ENCODE measurements around the gene DHDDS. TPM values are rescaled to one million over a fixed set of nuclear protein-coding genes. Genes with fewer than 3 reads are reported as not detected.
"Not testable (repeated sequence)": the region's sequence is repeated elsewhere in the genome, so short reads cannot be mapped to it uniquely, and the experiment has no call there.

DHDDS gene
- total RNA-seq, 1 donor from 2014 or later: 23.7 TPM

DNA sequence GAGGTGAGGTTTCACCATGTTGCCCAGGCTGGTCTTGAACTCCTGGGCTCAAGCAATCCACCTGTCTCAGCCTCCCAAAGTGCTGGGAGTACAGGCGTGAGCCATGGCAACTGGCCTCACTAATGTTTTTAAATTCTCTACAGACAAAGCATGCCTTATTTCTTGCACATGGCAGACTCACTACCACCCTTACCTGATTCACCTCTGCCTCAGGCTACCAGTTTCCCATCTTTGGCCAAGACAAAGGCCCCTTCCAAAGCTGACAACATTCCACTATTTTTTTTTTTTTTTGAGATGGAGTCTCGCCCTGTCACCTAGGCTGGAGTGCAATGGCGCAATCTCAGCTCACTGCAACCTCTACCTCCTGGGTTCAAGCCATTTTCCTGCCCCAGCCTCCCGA, 83.7 kb downstream of the DHDDS start:
- DNase-seq; intact Hi-C loops (cut with DNase I); ATAC-seq (ENCODE audit: poor library complexity): not testable (repeated sequence)

DNA sequence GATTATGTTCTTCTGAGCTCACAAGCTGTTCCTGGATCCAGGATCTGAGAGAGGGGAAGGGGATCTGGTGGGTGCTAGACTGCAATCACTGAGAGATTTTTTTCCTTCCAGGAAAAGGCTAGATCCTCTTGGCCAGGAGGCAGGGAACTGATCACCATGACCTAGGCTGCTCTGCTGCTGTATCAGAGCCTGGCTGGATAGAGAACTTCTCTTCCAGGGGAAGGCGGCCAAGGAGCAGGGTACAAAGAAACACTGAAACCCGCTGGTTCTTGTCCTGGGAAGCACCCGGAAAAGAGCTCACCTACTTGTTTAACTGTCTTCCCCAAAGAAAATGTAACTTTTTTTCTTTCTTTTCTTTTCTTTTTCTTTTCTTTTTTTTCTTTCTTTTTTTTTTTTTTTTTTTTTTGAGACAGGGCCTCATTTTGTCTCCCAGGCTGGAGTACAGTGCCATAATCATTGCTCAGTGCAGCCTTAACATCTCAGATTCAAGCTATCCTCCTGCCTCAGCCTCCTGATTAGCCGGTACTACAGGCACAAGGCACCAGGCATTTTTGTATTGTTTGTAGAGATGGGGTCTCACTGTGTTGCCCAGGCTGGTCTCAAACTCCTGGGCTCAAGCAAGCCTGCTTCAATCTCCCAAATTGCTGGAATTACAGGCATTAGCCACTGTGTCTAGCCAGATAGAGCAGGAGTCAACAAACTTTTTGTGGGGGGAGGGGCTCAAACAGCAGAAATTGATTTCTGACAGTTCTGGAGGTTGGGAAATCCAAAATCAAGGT, 85.1 kb downstream of the DHDDS start:
- intact Hi-C loops (cut with DNase I): no loop called here

DNA sequence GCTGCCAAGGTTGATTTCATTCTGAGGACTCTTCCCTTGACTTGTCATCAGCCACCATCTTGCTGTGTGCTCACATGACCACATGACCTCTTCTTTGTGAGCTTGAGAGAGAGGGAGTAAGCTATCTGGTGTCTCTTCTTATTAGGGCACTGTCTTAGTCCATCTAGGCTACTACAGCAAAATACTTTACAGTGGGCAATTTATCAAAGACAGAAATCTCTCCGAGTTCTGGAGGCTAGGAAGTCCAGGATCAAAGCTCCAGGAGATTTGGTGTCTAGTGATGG, 85.6 kb downstream of the DHDDS start:
- no peak for DNase-seq
- intact Hi-C loops (cut with DNase I): no loop called here
- no peak for ATAC-seq (ENCODE audit: poor library complexity)

More for the DNA sequence above, 85.1 kb downstream of the DHDDS start:
- no peak for DNase-seq
- no peak for ATAC-seq (ENCODE audit: poor library complexity)

DNA sequence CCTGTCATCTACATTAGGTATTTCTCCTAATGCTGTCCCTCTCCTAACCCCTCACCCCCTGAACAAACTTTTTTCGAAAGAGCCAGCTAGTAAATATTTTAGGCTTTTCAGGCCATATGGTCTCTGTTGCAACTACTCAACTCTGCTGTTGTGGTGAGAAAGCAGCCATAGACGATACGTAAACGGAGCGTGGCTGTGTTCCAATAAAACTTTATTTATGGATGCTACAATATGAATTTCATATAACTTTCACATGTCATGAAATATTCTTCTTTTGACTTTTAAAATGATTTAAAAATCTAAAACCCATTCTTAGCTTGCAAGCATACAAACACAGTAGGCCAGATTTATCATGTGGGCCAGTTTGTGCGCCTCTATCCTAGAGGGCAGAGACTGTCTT, 86.2 kb downstream of the DHDDS start:
- intact Hi-C loops (cut with DNase I): no loop called here
- no peak for DNase-seq
- ATAC-seq (ENCODE audit: poor library complexity): no peak

DNA sequence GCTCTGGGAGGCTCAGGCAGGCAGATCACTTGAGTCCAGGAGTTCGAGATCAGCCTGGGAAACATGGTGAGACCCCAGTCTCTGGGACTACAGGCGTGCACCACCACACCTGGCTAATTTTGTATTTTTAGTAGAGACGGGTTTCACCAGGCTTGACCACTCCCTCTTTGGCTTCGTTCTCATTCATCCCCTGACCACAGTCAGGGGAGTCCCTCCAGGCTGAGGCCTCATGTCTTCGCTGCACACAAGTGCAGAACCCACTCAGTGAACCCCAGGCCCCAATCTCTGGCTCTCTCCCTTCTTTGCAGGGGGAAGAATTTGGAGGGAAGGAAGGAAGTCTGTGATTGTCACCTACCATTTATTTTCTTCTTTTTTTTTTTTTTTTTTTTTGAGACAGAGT, 88.2 kb downstream of the DHDDS start:
- DNase-seq (no peak), ATAC-seq (ENCODE audit: poor library complexity) (no peak)
- intact Hi-C loops (cut with DNase I): no loop called here

Other genes starting within 250 kb of the DHDDS start
- not detected for gene CATSPER4, start 241.7 kb upstream of the DHDDS start, total RNA-seq
- 82.5 TPM for gene CEP85, start 198.1 kb upstream of the DHDDS start, total RNA-seq
- 33.9 TPM for gene SH3BGRL3, start 152.2 kb upstream of the DHDDS start, total RNA-seq
- gene UBXN11, start 125.7 kb upstream of the DHDDS start, total RNA-seq: 8.3 TPM
- 4.4 TPM for gene CD52, start 114.4 kb upstream of the DHDDS start, total RNA-seq
- not detected for gene CRYBG2, start 78.2 kb upstream of the DHDDS start, total RNA-seq
- not detected for gene ZNF683, start 59.6 kb upstream of the DHDDS start, total RNA-seq
- not detected for gene LIN28A, start 21.5 kb upstream of the DHDDS start, total RNA-seq
- gene HMGN2, start 40.1 kb downstream of the DHDDS start, total RNA-seq: 132 TPM
- gene RPS6KA1, start 97.4 kb downstream of the DHDDS start, total RNA-seq: 3.9 TPM